ENCODE measurements around the gene SSH2. TPM values are rescaled to one million over a fixed set of nuclear protein-coding genes. Genes with fewer than 3 reads are reported as not detected.
"Not testable (repeated sequence)": the region's sequence is repeated elsewhere in the genome, so short reads cannot be mapped to it uniquely, and the experiment has no call there.

Gene SSH2
- total RNA-seq, 1 donor from 2014 or later = 21.9 TPM

- H3K27me3 Mint-ChIP-seq (ENCODE audit: unreplicated experiment) = peaks cover 21% of the 10 kb centered on the region
- no peaks in the 10 kb centered on the region for H3K4me1 Mint-ChIP-seq (ENCODE audit: unreplicated experiment)
- DNase-seq (ENCODE audit: extremely low spot score, unreplicated experiment) = no peak
- no peak for TF ChIP-seq CTCF (IDR thresholded peaks at IDR 0.05)
- H3K36me3 Mint-ChIP-seq (ENCODE audit: unreplicated experiment) = no peaks in the 10 kb centered on the region
- no peak within 1 kb of the TSS for H3K27ac Mint-ChIP-seq (ENCODE audit: unreplicated experiment)
- H3K9me3 Mint-ChIP-seq (ENCODE audit: unreplicated experiment) = no peaks in the 10 kb centered on the region
- H3K4me3 Mint-ChIP-seq (ENCODE audit: unreplicated experiment) = no peak within 1 kb of the TSS
Observed at GRCh38 chr17:29941334-29941733, 11.3 kb upstream of the SSH2 start, which contains the start of gene EFCAB5. Gene EFCAB5, plus strand, starts transcription at chr17:29941634. Its CDS starts 163 bp downstream, at chr17:29941797.

- no peak for DNase-seq (ENCODE audit: extremely low spot score, unreplicated experiment)
- H3K27ac Mint-ChIP-seq (ENCODE audit: unreplicated experiment) = no peak overlapping the region
- peaks cover 21% of the 10 kb centered on the region for H3K27me3 Mint-ChIP-seq (ENCODE audit: unreplicated experiment)
- H3K9me3 Mint-ChIP-seq (ENCODE audit: unreplicated experiment) = no peaks in the 10 kb centered on the region
- peaks cover 4% of the 10 kb centered on the region for H3K4me1 Mint-ChIP-seq (ENCODE audit: unreplicated experiment)
- no peaks in the 10 kb centered on the region for H3K36me3 Mint-ChIP-seq (ENCODE audit: unreplicated experiment)
- no peak overlapping the region for H3K4me3 Mint-ChIP-seq (ENCODE audit: unreplicated experiment)
- no peak for TF ChIP-seq CTCF (IDR thresholded peaks at IDR 0.05)
Observed at GRCh38 chr17:29936724-29937123, 6.7 kb upstream of the SSH2 start.

- not testable (repeated sequence) for H3K4me3 Mint-ChIP-seq (ENCODE audit: unreplicated experiment); DNase-seq (ENCODE audit: extremely low spot score, unreplicated experiment); H3K36me3 Mint-ChIP-seq (ENCODE audit: unreplicated experiment); H3K4me1 Mint-ChIP-seq (ENCODE audit: unreplicated experiment); H3K9me3 Mint-ChIP-seq (ENCODE audit: unreplicated experiment); H3K27ac Mint-ChIP-seq (ENCODE audit: unreplicated experiment)
- H3K27me3 Mint-ChIP-seq (ENCODE audit: unreplicated experiment) = peaks cover 19% of the 10 kb centered on the region
Observed at GRCh38 chr17:29935909-29936308, 5.9 kb upstream of the SSH2 start.

- no peaks in the 10 kb centered on the region for H3K9me3 Mint-ChIP-seq (ENCODE audit: unreplicated experiment)
- H3K4me3 Mint-ChIP-seq (ENCODE audit: unreplicated experiment) = no peak overlapping the region
- no peak for DNase-seq (ENCODE audit: extremely low spot score, unreplicated experiment)
Observed at GRCh38 chr17:29933379-29933778, 3.4 kb upstream of the SSH2 start.

GRCh38 chr17:29931231-29931932 is 1.4 kb upstream of the SSH2 start:
- DNase-seq (ENCODE audit: extremely low spot score, unreplicated experiment) = no peak
- peak; percentile 95 for TF ChIP-seq CTCF (IDR thresholded peaks at IDR 0.05)
- Mint-ChIP-seq H3K4me1 (ENCODE audit: unreplicated experiment) (peaks cover 21% of the 10 kb centered on the region), H3K9me3 (ENCODE audit: unreplicated experiment) (no peaks in the 10 kb centered on the region), H3K27me3 (ENCODE audit: unreplicated experiment) (no peaks in the 10 kb centered on the region), H3K36me3 (ENCODE audit: unreplicated experiment) (no peaks in the 10 kb centered on the region), H3K27ac (ENCODE audit: unreplicated experiment) (no peak overlapping the region), H3K4me3 (ENCODE audit: unreplicated experiment) (no peak overlapping the region)

More at GRCh38 chr17:29933379-29933778, 3.4 kb upstream of the SSH2 start:
- Mint-ChIP-seq H3K4me1 (ENCODE audit: unreplicated experiment) (peaks cover 7% of the 10 kb centered on the region), H3K36me3 (ENCODE audit: unreplicated experiment) (no peaks in the 10 kb centered on the region), H3K27ac (ENCODE audit: unreplicated experiment) (no peak overlapping the region), H3K27me3 (ENCODE audit: unreplicated experiment) (peaks cover 6% of the 10 kb centered on the region)
- TF ChIP-seq CTCF (IDR thresholded peaks at IDR 0.05) = peak; percentile 47

Data from osteocyte (in vitro differentiated cells).